H1 (cell line): ENCODE measurements around the gene RBBP8. TPM values are rescaled to one million over a fixed set of nuclear protein-coding genes. Genes with fewer than 3 reads are reported as not detected.

Source experiments
- CTCF ChIA-PET: fragments of 300-600 bp; sonication (Branson Sonifier 250); formaldehyde crosslinking; loops from one replicate; lab custom pipeline; 2021; ENCODE audit not compliant: partially characterized antibody; lab: Charles Lee
- POLR2A ChIA-PET: fragments of 300-600 bp; sonication (Branson Sonifier 250); formaldehyde crosslinking; loops from one replicate; lab custom pipeline; 2021; ENCODE audit warnings: inconsistent platforms; ENCODE audit not compliant: partially characterized antibody; lab: Charles Lee
- DNase-seq, 2 experiments: peaks; one replicate each; pipeline versions ENCODE4 v3.0.0 to v3.0.0-alpha.2; 2010 to 2022; ENCODE audit warnings: low spot score in 2 of 2, low read depth in 1 of 2, mixed read lengths in 1 of 2
- FAIRE-seq: peaks from 2 replicates; lab custom pipeline; 2011; peaks lifted over from hg19 to GRCh38; lab: Jason Lieb, UNC
- H2AFZ ChIP-seq: 2 replicates; pipeline ENCODE4 v1.8.1; 2012; ENCODE audit warnings: low read length, inconsistent platforms
- H2AK5ac ChIP-seq: 2 replicates; pipeline ENCODE4 v1.6.1; 2013; ENCODE audit warnings: low read depth, low read length
- H2BK120ac ChIP-seq: replicated peaks from 2 replicates; pipeline ENCODE3; 2013; ENCODE audit warnings: low read depth, low read length, inconsistent platforms
- H2BK12ac ChIP-seq: 2 replicates; pipeline ENCODE4 v1.6.1; 2013; ENCODE audit warnings: low read depth, low read length
- H2BK15ac ChIP-seq: 2 replicates; pipeline ENCODE4 v1.6.1; 2013; ENCODE audit warnings: low read length
- H2BK20ac ChIP-seq: 2 replicates; pipeline ENCODE4 v1.6.1; 2013; ENCODE audit warnings: low read length
- H2BK5ac ChIP-seq: 2 replicates; pipeline ENCODE4 v1.6.1; 2013; ENCODE audit warnings: low read depth, low read length
- H3K14ac ChIP-seq: 2 replicates; pipeline ENCODE4 v1.6.1; 2013; ENCODE audit warnings: inconsistent platforms; ENCODE audit not compliant: insufficient read length
- H3K18ac ChIP-seq: 2 replicates; pipeline ENCODE4 v1.6.1; 2013; ENCODE audit warnings: low read length; ENCODE audit errors: extremely low read depth
- H3K23ac ChIP-seq: 2 replicates; pipeline ENCODE4 v1.6.1; 2013; ENCODE audit warnings: inconsistent platforms; ENCODE audit not compliant: insufficient read length
- H3K23me2 ChIP-seq: 2 replicates; pipeline ENCODE4 v1.6.1; 2013; ENCODE audit warnings: low read depth, low read length
- H3K27ac ChIP-seq: 2 replicates; pipeline ENCODE4 v1.6.1; 2011; ENCODE audit warnings: low read depth, low read length, inconsistent platforms
- H3K27me3 ChIP-seq, 4 experiments: replicated peaks in 1 of 4; 1 replicate in 1 of 4; 2 replicates in 3 of 4; pipeline versions ENCODE4 v1.6.1 to v1.8.1; 2011 to 2013; ENCODE audit warnings: low read length in 3 of 4, mild to moderate bottlenecking in 3 of 4, inconsistent platforms in 2 of 4, mixed read lengths in 2 of 4, moderate library complexity in 1 of 4; ENCODE audit not compliant: control insufficient read depth in 3 of 4, insufficient read depth in 3 of 4; ENCODE audit errors: extremely low read depth in 1 of 4
- H3K36me3 ChIP-seq, 4 experiments: 2 replicates each; pipeline versions ENCODE4 v1.6.1 to v1.8.1; 2011 to 2013; ENCODE audit warnings: mild to moderate bottlenecking in 4 of 4, low read length in 3 of 4, moderate library complexity in 2 of 4, control low read depth in 1 of 4, inconsistent platforms in 1 of 4; ENCODE audit not compliant: insufficient read depth in 4 of 4, control insufficient read depth in 2 of 4
- H3K4ac ChIP-seq: replicated peaks from 2 replicates; pipeline ENCODE3; 2013; ENCODE audit warnings: low read length, low read depth, mixed read lengths, inconsistent platforms; ENCODE audit not compliant: insufficient read length
- H3K4me1 ChIP-seq, 4 experiments: replicated peaks in 1 of 4; 1 replicate in 1 of 4; 2 replicates in 3 of 4; pipeline versions ENCODE4 v1.6.1 to v1.8.1; 2011 to 2013; ENCODE audit warnings: low read length in 3 of 4, inconsistent platforms in 2 of 4, mixed read lengths in 1 of 4; ENCODE audit not compliant: insufficient read depth in 4 of 4, control insufficient read depth in 3 of 4
- H3K4me2 ChIP-seq, 2 experiments: 2 replicates each; pipeline versions ENCODE4 v1.6.1 to v1.8.1; 2011 to 2013; ENCODE audit warnings: low read depth in 2 of 2, low read length in 2 of 2, control low read depth in 1 of 2, inconsistent platforms in 1 of 2, mild to moderate bottlenecking in 1 of 2; ENCODE audit not compliant: insufficient read depth in 1 of 2
- H3K4me3 ChIP-seq, 4 experiments: fragments of 200-600, 300-600 bp in 1 of 4; sonication (generic), shearing (Covaris generic), sonication (Bioruptor Twin) in 1 of 4; 2 replicates each; pipeline versions ENCODE4 v1.5.1 to v1.8.1; 2011 to 2016; ENCODE audit warnings: low read length in 4 of 4, low read depth in 3 of 4, control low read depth in 2 of 4, inconsistent platforms in 2 of 4, mild to moderate bottlenecking in 2 of 4, mixed read lengths in 1 of 4, moderate library complexity in 1 of 4; ENCODE audit not compliant: insufficient read depth in 2 of 4; ENCODE audit errors: extremely low read depth in 1 of 4
- H3K56ac ChIP-seq: replicated peaks from 2 replicates; pipeline ENCODE3; 2013; ENCODE audit warnings: low read depth, mild to moderate bottlenecking, mixed read lengths, low read length, inconsistent platforms; ENCODE audit not compliant: insufficient read length
- H3K79me1 ChIP-seq: 2 replicates; pipeline ENCODE4 v1.6.1; 2013; ENCODE audit warnings: low read depth, low read length, control low read depth
- H3K79me2 ChIP-seq, 2 experiments: 2 replicates each; pipeline versions ENCODE4 v1.6.1 to v1.8.1; 2012 to 2013; ENCODE audit warnings: low read length in 2 of 2, mild to moderate bottlenecking in 2 of 2, inconsistent platforms in 1 of 2; ENCODE audit not compliant: insufficient read depth in 2 of 2, control insufficient read depth in 1 of 2
- H3K9ac ChIP-seq, 4 experiments: replicated peaks in 1 of 4; 1 replicate in 1 of 4; 2 replicates in 3 of 4; pipeline versions ENCODE4 v1.6.1 to v1.8.1; 2011 to 2013; ENCODE audit warnings: low read depth in 3 of 4, low read length in 3 of 4, control low read depth in 2 of 4, mild to moderate bottlenecking in 2 of 4, moderate library complexity in 2 of 4, inconsistent platforms in 1 of 4; ENCODE audit errors: extremely low read depth in 1 of 4
- H3K9me3 ChIP-seq, 2 experiments: 2 replicates each; pipeline versions ENCODE4 v1.6.1 to v1.8.1; 2012 to 2013; ENCODE audit warnings: mild to moderate bottlenecking in 2 of 2, moderate library complexity in 2 of 2, control low read depth in 1 of 2, inconsistent platforms in 1 of 2, low read depth in 1 of 2, low read length in 1 of 2, mixed read lengths in 1 of 2; ENCODE audit not compliant: insufficient read depth in 2 of 2
- H4K20me1 ChIP-seq, 2 experiments: replicated peaks in 1 of 2; 2 replicates each; pipeline versions ENCODE3 to v1.8.1; 2011 to 2013; ENCODE audit warnings: inconsistent platforms in 2 of 2, low read length in 2 of 2, mild to moderate bottlenecking in 1 of 2; ENCODE audit not compliant: insufficient read depth in 2 of 2, control insufficient read depth in 1 of 2
- H4K5ac ChIP-seq: 2 replicates; pipeline ENCODE4 v1.6.1; 2013; ENCODE audit warnings: low read length, low read depth, mixed read lengths, inconsistent platforms; ENCODE audit not compliant: insufficient read length
- H4K8ac ChIP-seq: 2 replicates; pipeline ENCODE4 v1.8.0; 2013; ENCODE audit warnings: mild to moderate bottlenecking, moderate library complexity, low read length, inconsistent platforms; ENCODE audit not compliant: insufficient read depth; ENCODE audit errors: extremely low read depth
- H4K91ac ChIP-seq: replicated peaks from 2 replicates; pipeline ENCODE3; 2013; ENCODE audit warnings: low read length, mixed read lengths, inconsistent platforms; ENCODE audit not compliant: insufficient read length
- CHD1 ChIP-seq: IDR thresholded peaks from 2 replicates; pipeline ENCODE4 v1.6.1; 2012; ENCODE audit warnings: low read depth, low read length, improper control_type of control experiment
- NRF1 ChIP-seq: IDR thresholded peaks from 2 replicates; pipeline ENCODE4 v1.6.1; 2011; ENCODE audit warnings: mild to moderate bottlenecking, low read depth, low read length, improper control_type of control experiment
- polyA plus RNA-seq, 7 experiments: library from polyadenylated mRNA; depleted of rRNA in 3 of 7; stranded (reverse) in 5 of 7; unstranded in 2 of 7; fragments of >200 nt in 5 of 7; fragments of 200-250 nt in 2 of 7; gene quantifications; 1 replicate in 5 of 7; 2 replicates in 1 of 7; 4 replicates in 1 of 7; pipeline versions ENCODE4 v1.2.1 to v1.2.3, GENCODE V29; 2011 to 2013; ENCODE audit warnings: missing spikeins in 2 of 7, mixed read lengths in 2 of 7
- total RNA-seq: library from RNA; stranded (reverse); fragmentation: NEBNext Ultra II Directional; extraction: Animal tissue kit (Norgen Biotek cat#: 25700); gene quantifications from 2 replicates; pipeline ENCODE4 v1.2.1, GENCODE V29; 2021

Gene RBBP8
- total and polyA plus RNA-seq, 2 of the 8 experiments (the other 6 are each of a cell fraction or from before 2014, with no cell fraction given), result 16.1 to 65.8 TPM

DNA sequence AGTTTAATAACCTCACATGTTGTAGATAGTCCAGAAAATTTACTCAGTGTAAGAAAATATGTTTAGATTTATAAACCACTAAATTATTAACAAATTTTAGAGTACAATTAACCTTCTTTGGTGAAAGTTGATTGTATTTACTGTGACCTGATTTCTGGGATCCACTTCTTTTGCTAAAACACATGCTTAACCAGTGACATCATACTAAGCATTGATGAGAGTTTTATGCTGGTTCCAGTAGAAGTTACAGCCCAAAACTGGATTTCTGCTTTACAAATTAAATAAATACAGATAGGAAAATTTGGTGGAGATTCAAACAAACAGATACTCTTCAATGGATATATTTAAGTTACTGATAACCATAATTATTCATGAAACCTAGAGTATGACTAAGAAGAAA is 40.9 kb downstream of the RBBP8 start:
- no peak overlapping the region for H2BK15ac ChIP-seq
- no peak overlapping the region for H2BK20ac ChIP-seq
- no peak for FAIRE-seq
- peaks cover 0 to 12% (median 2%) of the 10 kb centered on the region in 4 experiments; a peak in 2 of 8 replicates for H3K36me3 ChIP-seq
- no peak overlapping the region for H3K18ac ChIP-seq
- H2BK120ac ChIP-seq, result no peak overlapping the region
- H3K14ac ChIP-seq, result no peak overlapping the region
- H3K79me2 ChIP-seq, result no peaks in the 10 kb centered on the region
- H4K8ac ChIP-seq, result no peak overlapping the region
- TF ChIP-seq NRF1, result no peak
- TF ChIP-seq CHD1, result no peak
- no peak overlapping the region for H4K5ac ChIP-seq
- no peak overlapping the region for H2BK12ac ChIP-seq
- H3K4me3 ChIP-seq, result no peak overlapping the region
- H3K79me1 ChIP-seq, result no peaks in the 10 kb centered on the region
- H3K9ac ChIP-seq, result no peak overlapping the region
- no peak overlapping the region for H3K23ac ChIP-seq
- H3K56ac ChIP-seq, result no peak overlapping the region
- H3K27ac ChIP-seq, result no peak overlapping the region
- no peak overlapping the region for H2BK5ac ChIP-seq
- CTCF ChIA-PET, result no interaction called here
- no peak for DNase-seq
- no peaks in the 10 kb centered on the region for H3K27me3 ChIP-seq
- H3K9me3 ChIP-seq, result no peaks in the 10 kb centered on the region
- H3K4ac ChIP-seq, result no peak overlapping the region
- H2AK5ac ChIP-seq, result no peak overlapping the region
- no peak overlapping the region for H3K4me2 ChIP-seq
- H3K4me1 ChIP-seq, result no peaks in the 10 kb centered on the region
- no peak overlapping the region for H2AFZ ChIP-seq
- POLR2A ChIA-PET, result interaction anchor here (1.3 kb wide), 1 partner anchor 41 kb away, joined by 3 read pairs; the partner anchor contains the start of gene RBBP8
- H3K23me2 ChIP-seq, result no peaks in the 10 kb centered on the region
- no peaks in the 10 kb centered on the region for H4K20me1 ChIP-seq
- no peak overlapping the region for H4K91ac ChIP-seq
